ENCODE results near the gene ARHGAP10. TPM values are rescaled to one million over a fixed set of nuclear protein-coding genes. Genes with fewer than 3 reads are reported as not detected.

ARHGAP10 gene
- total RNA-seq, 6 experiments from 2014 or later = 5.5 to 13.3 (median 10.4) TPM

- Histone ChIP-seq H3K27ac (no peak overlapping the region), H3K9me3 (no peaks in the 10 kb centered on the region), H3K4me1 (peaks cover 0 to 7% (median 0%) of the 10 kb centered on the region in 4 donors), H3K36me3 (no peaks in the 10 kb centered on the region), H3K4me3 (no peak overlapping the region), H3K27me3 (no peaks in the 10 kb centered on the region)
- no peak for DNase-seq
- ATAC-seq = no peak
- intact Hi-C loops (cut with DNase I) = no loop called here
- WGBS (ENCODE audit: insufficient coverage, low coverage, low lambda C conversion rate, missing lambda C conversion rate) = 83% methylated on average over 3 of the region's 3 CpGs
- TF ChIP-seq POLR2A (IDR thresholded peaks at IDR 0.05) (no peak), CTCF (IDR thresholded peaks at IDR 0.05) (no peak)
Measured at GRCh38 chr4:148120216-148120615, 388.3 kb downstream of the ARHGAP10 start.

Small RNAs within 50 kb of the gene (microRNA-seq; reads per million reads assigned to microRNA genes)
- 0 reads per million in 2 donors for gene MIR4799

Small RNAs within 50 kb of the gene (small RNA-seq; reads per million reads assigned to genes)
- gene MIR4799 (0 reads per million in 2 experiments), gene RN7SL254P (0 reads per million in 2 experiments), gene RNA5SP165 (0 reads per million in 2 experiments)

Other genes starting within 250 kb of the ARHGAP10 start
- 10 to 100 TPM; 19.0 to 25.3 (median 21.3) TPM for gene TMEM184C, start 114.7 kb upstream of the ARHGAP10 start, total RNA-seq
- 1 to 10 TPM; 3.4 to 4.9 (median 4.6) TPM for gene PRMT9, start 47.9 kb upstream of the ARHGAP10 start, total RNA-seq

All from right lobe of liver (tissue), 6 donors.